ENCODE measurements around the gene MUC6.

DNA sequence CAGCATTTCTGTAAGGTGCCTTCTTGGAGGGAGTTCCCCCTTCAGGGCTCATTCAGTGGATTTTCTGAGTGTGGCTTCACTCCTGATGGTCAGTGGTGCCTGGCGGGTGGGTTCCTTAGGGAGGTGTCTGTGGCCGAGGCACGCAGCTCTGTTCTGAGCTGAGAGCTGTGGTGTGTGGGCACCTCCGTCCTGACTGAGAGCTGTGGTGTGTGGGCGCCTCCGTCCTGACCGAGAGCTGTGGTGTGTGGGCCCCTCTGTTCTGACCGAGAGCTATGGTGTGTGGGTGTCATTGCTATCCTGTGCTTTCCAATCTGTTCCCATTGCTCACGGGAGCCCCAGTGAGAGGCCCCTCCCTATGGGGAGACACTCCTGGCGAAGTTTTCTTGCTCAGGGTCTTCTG lies 39.8 kb downstream of the MUC6 start:
- TF ChIP-seq CTCF (IDR thresholded peaks at IDR 0.05) = no peak
- TF ChIP-seq POLR2A (IDR thresholded peaks at IDR 0.05; ENCODE audit: low read depth) = no peak
- TF ChIP-seq EP300 (IDR thresholded peaks at IDR 0.05) = no peak
- no peak for TF ChIP-seq POLR2AphosphoS5 (IDR thresholded peaks at IDR 0.05)
